Ovary (tissue), 9 donors: Measurements from ENCODE around the gene LYRM4. TPM values are rescaled to one million over a fixed set of nuclear protein-coding genes. Genes with fewer than 3 reads are reported as not detected.

Source experiments
- DNase-seq, 5 donors: peaks; one replicate each; pipeline ENCODE4 v3.0.0-alpha.2; 2019 to 2020
- H3K27ac ChIP-seq, 2 donors: fragments of 200-600 bp; one replicate each; pipeline versions ENCODE4 v1.5.1 to v1.8.0; 2019 to 2022
- H3K27me3 ChIP-seq: fragments of 200-600 bp; one replicate; pipeline ENCODE4 v1.8.0; 2022
- H3K36me3 ChIP-seq: fragments of 200-600 bp; sonication (generic); one replicate; pipeline ENCODE4 v1.5.1; 2019
- H3K4me1 ChIP-seq: one replicate; pipeline ENCODE4 v1.8.1; 2013; ENCODE audit warnings: mild to moderate bottlenecking, moderate library complexity; ENCODE audit not compliant: insufficient read depth
- H3K4me3 ChIP-seq: fragments of 200-600 bp; sonication (generic); one replicate; pipeline ENCODE4 v1.5.1; 2017
- H3K9me3 ChIP-seq, 2 donors: fragments of 200-600 bp in 1 of 2; sonication (generic) in 1 of 2; one replicate each; pipeline versions ENCODE4 v1.5.1 to v1.8.1; 2013 to 2019; ENCODE audit warnings: mild to moderate bottlenecking in 1 of 2, moderate library complexity in 1 of 2
- EP300 ChIP-seq: sonication (generic); formaldehyde crosslinking; IDR thresholded peaks from one replicate; pipeline ENCODE4 v1.6.1; 2017; ENCODE audit warnings: antibody characterized with exemption
- POLR2A ChIP-seq: fragments of 450-650 bp; IDR thresholded peaks from one replicate; pipeline ENCODE4 v1.6.1; 2017; ENCODE audit warnings: antibody characterized with exemption, mild to moderate bottlenecking, moderate library complexity
- WGBS, 3 donors: extraction: QIAGEN DNeasy Blood & Tissue Kit in 1 of 3; methylation state at CpG; one replicate each; pipeline versions ENCODE4 v1.1.5 to v1.1.7; 2013 to 2017; 5-methylcytosine and 5-hydroxymethylcytosine counted together
- intact Hi-C, 4 donors: fragments of 100-400 bp; cut with DNase I; formaldehyde crosslinking; loops; one replicate each; pipeline versions ENCODE4 v1.11.0 to v1.15.1; 2022 to 2023
- polyA plus RNA-seq, 2 donors: library from polyadenylated mRNA; stranded (reverse); fragments of 200-250 nt in 1 of 2; fragments of 350-450 nt in 1 of 2; fragmentation: Illumina TruSeq in 1 of 2; extraction: RNeasy Lipid Tissue Mini Kit (QIAGEN cat#74804) in 1 of 2; gene quantifications; one replicate each; pipeline ENCODE4 v1.2.3, GENCODE V29; 2013 to 2014
- total RNA-seq, 7 donors: library from RNA; depleted of rRNA in 2 of 7; stranded (reverse); fragments of >200 nt in 2 of 7; fragmentation: NEBNext Ultra II Directional in 3 of 7; extraction: Animal tissue kit (Norgen Biotek cat#: 25700) in 3 of 7; gene quantifications; one replicate each; pipeline versions ENCODE4 v1.1.0 to v1.2.4, GENCODE V29; 2016 to 2023
- TF ChIP-seq, protein P1 (sequence below), 3 donors: fragments of 450-650 bp in 2 of 3; fragments of 200-600 bp in 1 of 3; IDR thresholded peaks; one replicate each; pipeline versions ENCODE4 v1.5.1 to v1.8.0; 2016 to 2022; ENCODE audit warnings: antibody characterized with exemption in 3 of 3, mild to moderate bottlenecking in 1 of 3
- donor health status: DM: no; HTN: no; CAD: no; lungs with moderate emphysema.
- donor health status: DM: no; HTN: no; CAD: no.
- donor health status: Bipolar disorder and iron deficiency.
- donor health status: DM: yes; HTN: yes; CAD: no.
- donor health status: DM: no; HTN: no; CAD: no.
- donor health status: DM: yes; HTN: yes; CAD: no.

LYRM4 gene
- total and polyA plus RNA-seq, 9 donors = 28.0 to 38.2 (median 33.6) TPM

DNA sequence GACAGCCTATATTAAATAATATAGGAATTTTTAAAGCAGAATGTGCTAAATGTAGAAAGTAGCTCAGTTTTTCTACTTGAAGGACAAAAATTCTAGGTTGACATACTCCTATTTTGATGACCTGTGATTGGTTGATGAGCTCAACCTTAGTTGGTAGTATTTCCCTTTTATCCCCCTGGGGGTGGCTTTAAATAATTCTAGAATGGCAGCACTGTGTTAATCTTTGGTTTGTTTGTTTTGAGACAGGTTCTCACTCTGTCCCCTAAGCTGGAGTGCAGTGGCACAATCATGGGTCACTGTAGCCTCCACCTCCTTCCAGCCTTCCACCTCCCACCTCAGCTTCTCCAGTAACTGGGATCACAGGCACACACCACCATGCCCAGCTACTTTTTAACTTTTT, 29.8 kb upstream of the LYRM4 start:
- DNase-seq = no peak
- intact Hi-C loops = no loop called here
- H3K27ac ChIP-seq = no peak overlapping the region
- H3K4me1 ChIP-seq = no peaks in the 10 kb centered on the region
- no peaks in the 10 kb centered on the region for H3K9me3 ChIP-seq
- no peaks in the 10 kb centered on the region for H3K27me3 ChIP-seq
- TF ChIP-seq, protein P1, sequence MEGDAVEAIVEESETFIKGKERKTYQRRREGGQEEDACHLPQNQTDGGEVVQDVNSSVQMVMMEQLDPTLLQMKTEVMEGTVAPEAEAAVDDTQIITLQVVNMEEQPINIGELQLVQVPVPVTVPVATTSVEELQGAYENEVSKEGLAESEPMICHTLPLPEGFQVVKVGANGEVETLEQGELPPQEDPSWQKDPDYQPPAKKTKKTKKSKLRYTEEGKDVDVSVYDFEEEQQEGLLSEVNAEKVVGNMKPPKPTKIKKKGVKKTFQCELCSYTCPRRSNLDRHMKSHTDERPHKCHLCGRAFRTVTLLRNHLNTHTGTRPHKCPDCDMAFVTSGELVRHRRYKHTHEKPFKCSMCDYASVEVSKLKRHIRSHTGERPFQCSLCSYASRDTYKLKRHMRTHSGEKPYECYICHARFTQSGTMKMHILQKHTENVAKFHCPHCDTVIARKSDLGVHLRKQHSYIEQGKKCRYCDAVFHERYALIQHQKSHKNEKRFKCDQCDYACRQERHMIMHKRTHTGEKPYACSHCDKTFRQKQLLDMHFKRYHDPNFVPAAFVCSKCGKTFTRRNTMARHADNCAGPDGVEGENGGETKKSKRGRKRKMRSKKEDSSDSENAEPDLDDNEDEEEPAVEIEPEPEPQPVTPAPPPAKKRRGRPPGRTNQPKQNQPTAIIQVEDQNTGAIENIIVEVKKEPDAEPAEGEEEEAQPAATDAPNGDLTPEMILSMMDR (IDR thresholded peaks at IDR 0.05) = no peak
- TF ChIP-seq EP300 (no peak), POLR2A (no peak)
- H3K36me3 ChIP-seq = no peaks in the 10 kb centered on the region
- no peak overlapping the region for H3K4me3 ChIP-seq

DNA sequence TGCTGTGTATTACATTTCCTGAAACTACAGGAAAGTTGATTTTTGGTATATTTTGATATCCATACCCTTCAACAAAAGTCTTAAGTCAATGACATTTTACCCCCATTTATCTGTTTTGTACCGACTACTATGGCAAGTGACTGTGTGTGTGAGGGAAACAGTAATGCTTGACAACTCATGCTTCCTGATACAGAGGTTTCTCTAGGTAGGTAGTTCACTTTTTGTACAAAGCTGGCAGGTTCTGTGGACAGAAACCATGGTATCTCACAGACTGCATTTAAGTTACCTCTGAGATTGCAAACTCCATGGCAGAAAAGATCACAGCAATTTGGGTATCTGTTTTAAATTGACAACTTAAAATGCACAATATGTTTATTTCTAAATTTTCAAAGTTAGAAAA, 29.3 kb upstream of the LYRM4 start:
- no peaks in the 10 kb centered on the region for H3K36me3 ChIP-seq
- intact Hi-C loops = no loop called here
- WGBS, 3 donors = 93 to 96% (median 94%) methylated on average over 1 of the region's 1 CpG
- TF ChIP-seq, protein P1 (IDR thresholded peaks at IDR 0.05) = no peak
- no peak for TF ChIP-seq POLR2A
- TF ChIP-seq EP300 = no peak
- no peaks in the 10 kb centered on the region for H3K4me1 ChIP-seq
- H3K27me3 ChIP-seq = no peaks in the 10 kb centered on the region
- no peak for DNase-seq
- H3K4me3 ChIP-seq = no peak overlapping the region
- H3K9me3 ChIP-seq = no peaks in the 10 kb centered on the region
- no peak overlapping the region for H3K27ac ChIP-seq

DNA sequence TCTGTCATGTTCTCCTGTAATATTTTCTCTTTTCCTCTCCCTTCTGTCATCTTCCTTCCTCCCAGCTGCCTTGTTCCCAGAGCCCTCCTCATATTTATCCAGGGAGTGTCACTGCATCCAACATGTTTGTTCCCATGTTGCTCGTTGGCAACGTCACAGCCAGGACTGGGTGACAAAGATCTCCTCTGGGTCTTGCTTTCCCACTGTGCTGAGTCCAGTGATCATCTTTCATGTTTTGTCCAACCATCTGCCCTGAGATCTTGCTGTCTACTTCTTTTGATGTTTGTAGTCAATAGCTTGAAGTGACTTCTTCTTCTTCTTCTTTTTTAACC, 27.2 kb upstream of the LYRM4 start:
- Histone ChIP-seq H3K27ac (no peak overlapping the region), H3K9me3 (no peaks in the 10 kb centered on the region), H3K27me3 (no peaks in the 10 kb centered on the region), H3K4me1 (no peaks in the 10 kb centered on the region), H3K36me3 (no peaks in the 10 kb centered on the region), H3K4me3 (no peak overlapping the region)
- intact Hi-C loops = no loop called here
- TF ChIP-seq POLR2A = no peak
- TF ChIP-seq, protein P1 (IDR thresholded peaks at IDR 0.05) = no peak
- TF ChIP-seq EP300 = no peak
- WGBS, 3 donors = 82 to 83% (median 82%) methylated on average over 2 of the region's 2 CpGs
- no peak for DNase-seq

DNA sequence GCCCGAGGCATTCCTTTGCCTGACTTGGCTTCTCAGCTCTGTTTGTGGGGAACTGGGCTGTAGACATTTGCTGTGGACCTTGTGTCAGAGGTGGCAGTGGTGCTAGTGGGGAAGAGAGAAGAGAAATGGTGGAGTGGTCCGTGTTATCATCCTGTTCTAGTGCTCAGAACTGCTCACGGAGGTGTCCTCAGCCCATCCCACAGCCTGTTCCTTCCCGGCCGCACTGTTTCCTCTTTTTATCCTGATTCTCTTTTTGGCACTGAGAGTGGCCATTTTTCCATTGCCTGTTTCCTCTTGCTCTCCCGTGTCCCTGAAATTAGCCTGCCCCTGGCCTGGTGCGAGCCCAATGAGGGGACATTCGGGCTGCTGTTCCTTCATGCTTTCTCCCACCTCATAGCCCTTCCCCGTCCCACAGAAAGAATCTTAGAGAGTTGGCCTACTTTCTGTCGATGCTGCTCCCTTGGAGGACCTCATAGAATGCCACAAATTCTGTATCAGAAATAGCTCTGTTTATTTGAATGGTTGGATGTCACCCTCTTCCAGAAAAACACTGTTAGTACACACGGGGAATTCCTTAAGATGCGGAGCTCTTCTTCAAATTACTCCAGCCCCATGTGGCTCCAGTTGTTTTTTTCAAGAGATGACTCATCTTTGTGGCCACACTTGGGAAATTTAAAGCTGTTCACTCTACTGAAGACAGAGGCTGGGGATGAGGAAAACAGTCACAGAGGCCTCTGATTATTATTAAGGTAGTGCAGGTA, 26.6 kb upstream of the LYRM4 start:
- intact Hi-C loops = no loop called here
- no peak for TF ChIP-seq POLR2A
- TF ChIP-seq, protein P1 (IDR thresholded peaks at IDR 0.05) = no peak
- Histone ChIP-seq H3K9me3 (no peaks in the 10 kb centered on the region), H3K4me3 (no peak overlapping the region), H3K4me1 (no peaks in the 10 kb centered on the region), H3K36me3 (no peaks in the 10 kb centered on the region), H3K27ac (no peak overlapping the region), H3K27me3 (no peaks in the 10 kb centered on the region)
- WGBS, 3 donors = 69 to 73% (median 72%) methylated on average over 12 of the region's 12 CpGs
- DNase-seq = no peak
